Neuronal stem cell (in vitro differentiated cells): ENCODE measurements around the gene ZSWIM5.

Source experiments
- DNase-seq: peaks from one replicate; pipeline ENCODE4 v3.0.0-alpha.2; 2013; ENCODE audit warnings: low spot score
- H2AFZ ChIP-seq: one replicate; pipeline ENCODE4 v1.6.1; 2013; ENCODE audit warnings: mild to moderate bottlenecking, low read length, inconsistent platforms
- H2AK5ac ChIP-seq: 2 replicates; pipeline ENCODE4 v1.6.1; 2013; ENCODE audit warnings: low read depth, mild to moderate bottlenecking, inconsistent platforms, low read length, moderate library complexity, mixed read lengths
- H2BK120ac ChIP-seq: 2 replicates; pipeline ENCODE4 v1.6.1; 2013; ENCODE audit warnings: low read depth, mild to moderate bottlenecking, inconsistent platforms, low read length, moderate library complexity, mixed read lengths
- H2BK12ac ChIP-seq: one replicate; pipeline ENCODE4 v1.6.1; 2013; ENCODE audit warnings: low read length, inconsistent platforms
- H2BK15ac ChIP-seq: 2 replicates; pipeline ENCODE4 v1.6.1; 2013; ENCODE audit warnings: mild to moderate bottlenecking, low read length, inconsistent platforms, mixed read lengths
- H2BK5ac ChIP-seq: one replicate; pipeline ENCODE4 v1.6.1; 2013; ENCODE audit warnings: inconsistent platforms, mild to moderate bottlenecking, low read length, moderate library complexity
- H3K14ac ChIP-seq: one replicate; pipeline ENCODE4 v1.6.1; 2013; ENCODE audit warnings: low read length, inconsistent platforms
- H3K18ac ChIP-seq: 2 replicates; pipeline ENCODE4 v1.6.1; 2013; ENCODE audit warnings: low read length, inconsistent platforms
- H3K23ac ChIP-seq: 2 replicates; pipeline ENCODE4 v1.6.1; 2013; ENCODE audit warnings: low read depth, mild to moderate bottlenecking, mixed read lengths, low read length, inconsistent platforms; ENCODE audit not compliant: poor library complexity
- H3K27ac ChIP-seq: replicated peaks from 3 replicates; pipeline ENCODE4 v1.5.1; 2013; ENCODE audit warnings: low read length, inconsistent platforms
- H3K27me3 ChIP-seq, 3 experiments: 2 replicates each; pipeline ENCODE4 v1.6.1; 2013; ENCODE audit warnings: low read length in 3 of 3, mild to moderate bottlenecking in 2 of 3, inconsistent platforms in 1 of 3, low read depth in 1 of 3, mixed read lengths in 1 of 3, moderate library complexity in 1 of 3; ENCODE audit not compliant: control insufficient read depth in 3 of 3, insufficient read depth in 3 of 3
- H3K36me3 ChIP-seq, 2 donors: replicated peaks in 1 of 2; 2 replicates each; pipeline ENCODE4 v1.6.1; 2013; ENCODE audit warnings: low read length in 2 of 2; ENCODE audit not compliant: control insufficient read depth in 2 of 2, insufficient read depth in 2 of 2
- H3K4ac ChIP-seq: 2 replicates; pipeline ENCODE4 v1.6.1; 2013; ENCODE audit warnings: inconsistent platforms, mild to moderate bottlenecking, low read length, moderate library complexity
- H3K4me1 ChIP-seq, 2 donors: 1 replicate in 1 of 2; 2 replicates in 1 of 2; pipeline ENCODE4 v1.6.1; 2013; ENCODE audit warnings: low read length in 2 of 2, low read depth in 1 of 2; ENCODE audit not compliant: control insufficient read depth in 2 of 2, insufficient read depth in 1 of 2
- H3K4me2 ChIP-seq: one replicate; pipeline ENCODE4 v1.6.1; 2013; ENCODE audit warnings: mild to moderate bottlenecking, low read length, inconsistent platforms; ENCODE audit not compliant: insufficient read depth, poor library complexity, severe bottlenecking
- H3K4me3 ChIP-seq, 2 donors: 2 replicates each; pipeline ENCODE4 v1.5.1; 2013; ENCODE audit warnings: low read length in 2 of 2, mild to moderate bottlenecking in 2 of 2, inconsistent platforms in 1 of 2, moderate library complexity in 1 of 2
- H3K79me1 ChIP-seq: one replicate; pipeline ENCODE4 v1.6.1; 2013; ENCODE audit warnings: low read depth, mild to moderate bottlenecking, inconsistent platforms, low read length, moderate library complexity
- H3K9ac ChIP-seq: one replicate; pipeline ENCODE4 v1.6.1; 2013; ENCODE audit warnings: mild to moderate bottlenecking, low read depth, low read length, inconsistent platforms; ENCODE audit not compliant: poor library complexity
- H3K9me3 ChIP-seq, 2 donors: replicated peaks in 1 of 2; 2 replicates each; pipeline versions ENCODE3 to v1.6.1; 2013; ENCODE audit warnings: low read length in 2 of 2, mild to moderate bottlenecking in 2 of 2, inconsistent platforms in 1 of 2, low read depth in 1 of 2, mixed read lengths in 1 of 2, moderate library complexity in 1 of 2; ENCODE audit not compliant: control insufficient read depth in 2 of 2, insufficient read depth in 1 of 2
- H4K8ac ChIP-seq: one replicate; pipeline ENCODE4 v1.6.1; 2013; ENCODE audit warnings: low read depth, mild to moderate bottlenecking, inconsistent platforms, low read length, moderate library complexity
- H4K91ac ChIP-seq: one replicate; pipeline ENCODE4 v1.6.1; 2013; ENCODE audit warnings: low read length, low read depth, mild to moderate bottlenecking, inconsistent platforms; ENCODE audit not compliant: poor library complexity
- WGBS, 2 donors: extraction: QIAGEN DNeasy Blood & Tissue Kit; methylation state at CpG; one replicate each; pipeline ENCODE4 v1.1.7; 2013; ENCODE audit warnings: missing lambda C conversion rate in 2 of 2, mixed read lengths in 1 of 2; ENCODE audit not compliant: insufficient read length in 2 of 2, insufficient replicate concordance in 1 of 2; ENCODE audit errors: extremely low coverage in 2 of 2; 5-methylcytosine and 5-hydroxymethylcytosine counted together

The ZSWIM5 gene

GRCh38 chr1:45205011-45205909 lies 1.1 kb downstream of the ZSWIM5 start:
- Histone ChIP-seq H2BK12ac (no peak overlapping the region), H3K9ac (no peak overlapping the region), H3K9me3 (no peaks in the 10 kb centered on the region), H2AK5ac (no peak overlapping the region), H3K23ac (no peak overlapping the region), H2AFZ (peak overlapping the region; percentile 99), H2BK5ac (peak overlapping the region; percentile 98), H3K79me1 (no peaks in the 10 kb centered on the region), H3K27ac (peak overlapping the region; percentile 91), H3K14ac (no peak overlapping the region), H3K36me3 (no peaks in the 10 kb centered on the region), H3K27me3 (peaks cover 0 to 30% (median 10%) of the 10 kb centered on the region in 3 experiments), H3K4ac (no peak overlapping the region), H3K4me3 (peak overlapping the region; percentile 85 to 100), H2BK15ac (no peak overlapping the region), H2BK120ac (peak overlapping the region; percentile 47), H3K4me2 (peak overlapping the region; percentile 64), H3K18ac (peak overlapping the region; percentile 62), H3K4me1 (peaks cover 0 to 9% of the 10 kb centered on the region in 2 donors), H4K8ac (no peak overlapping the region), H4K91ac (no peak overlapping the region)
- no CpG with 5 or more reads among the region's 43 CpGs for WGBS, 2 donors
- DNase-seq, result peak; percentile 62

- H4K91ac ChIP-seq, result no peak overlapping the region
- H3K4me3 ChIP-seq, result no peak overlapping the region
- H3K9ac ChIP-seq, result no peak overlapping the region
- H3K79me1 ChIP-seq, result no peaks in the 10 kb centered on the region
- no peaks in the 10 kb centered on the region for H3K36me3 ChIP-seq
- no peak overlapping the region for H3K23ac ChIP-seq
- H3K27me3 ChIP-seq, result no peaks in the 10 kb centered on the region
- H2BK5ac ChIP-seq, result no peak overlapping the region
- no peak overlapping the region for H2AK5ac ChIP-seq
- H3K4me2 ChIP-seq, result no peak overlapping the region
- WGBS, 2 donors, result no CpG with 5 or more reads among the region's 3 CpGs
- no peak overlapping the region for H4K8ac ChIP-seq
- H2BK12ac ChIP-seq, result no peak overlapping the region
- no peak overlapping the region for H2BK120ac ChIP-seq
- H3K14ac ChIP-seq, result no peak overlapping the region
- DNase-seq, result no peak
- H3K9me3 ChIP-seq, result peaks cover 0 to 2% of the 10 kb centered on the region in 2 donors
- H2AFZ ChIP-seq, result no peak overlapping the region
- H3K4ac ChIP-seq, result no peak overlapping the region
- H3K27ac ChIP-seq, result no peak overlapping the region
- H2BK15ac ChIP-seq, result no peak overlapping the region
- H3K18ac ChIP-seq, result no peak overlapping the region
- peaks cover 0 to 6% of the 10 kb centered on the region in 2 donors for H3K4me1 ChIP-seq
Observed at GRCh38 chr1:45200906-45201500, 5.4 kb downstream of the ZSWIM5 start.

GRCh38 chr1:45200435-45200834 lies 6.0 kb downstream of the ZSWIM5 start:
- Histone ChIP-seq H3K79me1 (no peaks in the 10 kb centered on the region), H4K91ac (no peak overlapping the region), H2BK15ac (no peak overlapping the region), H2AFZ (no peak overlapping the region), H3K9me3 (peaks cover 0 to 2% of the 10 kb centered on the region in 2 donors), H2BK12ac (no peak overlapping the region), H3K9ac (no peak overlapping the region), H3K27ac (no peak overlapping the region), H3K18ac (no peak overlapping the region), H3K4me1 (peaks cover 0 to 6% of the 10 kb centered on the region in 2 donors), H3K4me2 (no peak overlapping the region), H3K23ac (no peak overlapping the region), H3K14ac (no peak overlapping the region), H3K27me3 (no peaks in the 10 kb centered on the region), H2BK5ac (no peak overlapping the region), H2AK5ac (no peak overlapping the region), H3K36me3 (no peaks in the 10 kb centered on the region), H3K4me3 (no peak overlapping the region), H3K4ac (no peak overlapping the region), H4K8ac (no peak overlapping the region), H2BK120ac (no peak overlapping the region)
- DNase-seq, result no peak

GRCh38 chr1:45198185-45198584 lies 8.2 kb downstream of the ZSWIM5 start:
- H3K4me1 ChIP-seq, result no peaks in the 10 kb centered on the region
- H3K27ac ChIP-seq, result no peak overlapping the region
- H3K4me3 ChIP-seq, result no peak overlapping the region
- H2AFZ ChIP-seq, result no peak overlapping the region
- H2BK5ac ChIP-seq, result no peak overlapping the region
- no peak overlapping the region for H3K18ac ChIP-seq
- no peaks in the 10 kb centered on the region for H3K36me3 ChIP-seq
- H3K9ac ChIP-seq, result no peak overlapping the region
- no peak overlapping the region for H4K8ac ChIP-seq
- H2BK120ac ChIP-seq, result no peak overlapping the region
- no peak overlapping the region for H3K4ac ChIP-seq
- H2AK5ac ChIP-seq, result no peak overlapping the region
- H3K14ac ChIP-seq, result no peak overlapping the region
- H3K9me3 ChIP-seq, result peaks cover 0 to 2% of the 10 kb centered on the region in 2 donors
- H3K79me1 ChIP-seq, result no peaks in the 10 kb centered on the region
- no peak overlapping the region for H2BK12ac ChIP-seq
- H4K91ac ChIP-seq, result no peak overlapping the region
- H3K4me2 ChIP-seq, result no peak overlapping the region
- no CpG with 5 or more reads among the region's 2 CpGs for WGBS, 2 donors
- DNase-seq, result no peak
- H2BK15ac ChIP-seq, result no peak overlapping the region
- H3K23ac ChIP-seq, result no peak overlapping the region
- H3K27me3 ChIP-seq, result no peaks in the 10 kb centered on the region
